Heart left ventricle (tissue), 13 donors: ENCODE measurements around the gene MRPL34.

Source experiments
- CTCF ChIP-seq, 12 donors: fragments of 200-600 bp; sonication (generic) in 4 of 12; IDR thresholded peaks; one replicate each; pipeline versions ENCODE4 v1.5.0 to v1.8.0; 2018 to 2022; ENCODE audit warnings: antibody characterized with exemption in 12 of 12, mild to moderate bottlenecking in 5 of 12
- POLR2A ChIP-seq, 2 donors: fragments of 450-650 bp; IDR thresholded peaks; one replicate each; pipeline ENCODE4 v1.6.1; 2017; ENCODE audit warnings: antibody characterized with exemption in 2 of 2, mild to moderate bottlenecking in 2 of 2, moderate library complexity in 2 of 2
- donor health status: ischemic (EF 13 %, LVEDD 7.1; RV severe dilation, severe dysfunction).
- donor health status: DM: no; HTN: yes; CAD: no.
- donor health status: DM: no; HTN: no; CAD: no.
- donor health status: ischemic (EF 25% LVEDD 6.9; RV normal size, moderate dysfunction).
- donor health status: ischemic (EF 25% LVEDD 5.7; RV mildly dilated, moderate dysfunction).
- donor health status: ischemic (EF 35%, LVEDD 5.7; RV mildly dilated, moderate dysfunction).
- donor health status: nonischemic (EF 11% LVEDD 7.7; RV severe dilation, severe dysfunction).
- donor health status: DM: yes; HTN: yes; CAD: no.
- donor health status: PGD.
- donor health status: ischemic (EF 29% LVEDD 5.4; RV normal size, mild dysfunction).
- donor health status: nonischemic (EF 23%, LVEDD 6.1; RV moderate dilation, normal function).

- TF ChIP-seq CTCF (IDR thresholded peaks at IDR 0.05) (no peak), POLR2A (IDR thresholded peaks at IDR 0.05) (no peak)
Observed at GRCh38 chr19:17332677-17333581, 27.3 kb downstream of the MRPL34 start.
